SK-N-SH (cell line): ENCODE data around the gene POLR2J. TPM values are rescaled to one million over a fixed set of nuclear protein-coding genes. Genes with fewer than 3 reads are reported as not detected.

Experiments used
- CTCF ChIA-PET: fragments of 300-600, 350-600 bp; formaldehyde crosslinking; extraction: SDS; loops from one replicate; lab custom pipeline; 2021; lab: Yijun Ruan, JAX
- POLR2A ChIA-PET: fragments of 350-600 bp; sonication (Branson Sonifier 250); formaldehyde crosslinking; extraction: SDS; loops from one replicate; lab custom pipeline; 2020; ENCODE audit warnings: antibody characterized with exemption, inconsistent platforms; lab: Yijun Ruan, JAX
- DNase-seq: peaks from one replicate; pipeline ENCODE4 v3.0.0; 2012
- H2AFZ ChIP-seq: fragments of 200-600 bp; sonication (generic); 2 replicates; pipeline ENCODE4 v1.8.1; 2016; ENCODE audit warnings: antibody characterized with exemption, mild to moderate bottlenecking, low read depth
- H3F3A ChIP-seq: fragments of 200-600 bp; sonication (generic); replicated peaks from 2 replicates; pipeline ENCODE3; 2016; ENCODE audit warnings: antibody characterized with exemption, mild to moderate bottlenecking; ENCODE audit not compliant: insufficient read depth
- H3K27ac ChIP-seq, 2 experiments: fragments of 200-500 bp in 1 of 2; fragments of 200-600 bp in 1 of 2; sonication (Bioruptor generic) in 1 of 2; sonication (generic), shearing (Covaris generic) in 1 of 2; 2 replicates each; pipeline versions ENCODE4 v1.5.1 to v1.6.1; 2014 to 2016; ENCODE audit warnings: low read depth in 2 of 2, inconsistent platforms in 1 of 2, low read length in 1 of 2, mild to moderate bottlenecking in 1 of 2, mixed read lengths in 1 of 2
- H3K27me3 ChIP-seq: fragments of 200-600 bp; sonication (generic), shearing (Covaris generic); 2 replicates; pipeline ENCODE4 v1.6.1; 2016; ENCODE audit warnings: mixed run types; ENCODE audit not compliant: insufficient read depth
- H3K36me3 ChIP-seq, 2 experiments: fragments of 200-500 bp in 1 of 2; fragments of 200-600 bp in 1 of 2; sonication (Bioruptor generic) in 1 of 2; sonication (generic) in 1 of 2; replicated peaks in 1 of 2; 2 replicates each; pipeline versions ENCODE3 to v1.5.1; 2014 to 2016; ENCODE audit warnings: low read length in 1 of 2, mild to moderate bottlenecking in 1 of 2; ENCODE audit not compliant: insufficient read depth in 2 of 2, control insufficient read depth in 1 of 2
- H3K4me1 ChIP-seq, 2 experiments: fragments of 200-500 bp in 1 of 2; fragments of 200-600 bp in 1 of 2; sonication (Bioruptor generic) in 1 of 2; sonication (generic), shearing (Covaris generic) in 1 of 2; 2 replicates each; pipeline versions ENCODE4 v1.5.1 to v1.6.1; 2014 to 2016; ENCODE audit warnings: low read depth in 1 of 2, low read length in 1 of 2, mixed run types in 1 of 2; ENCODE audit not compliant: insufficient read depth in 2 of 2, control insufficient read depth in 1 of 2
- H3K4me2 ChIP-seq: fragments of 200-600 bp; sonication (generic), shearing (Covaris generic); 2 replicates; pipeline ENCODE4 v1.6.1; 2017; ENCODE audit warnings: mixed run types
- H3K4me3 ChIP-seq, 2 experiments: fragments of 200-500 bp in 1 of 2; fragments of 200-600 bp in 1 of 2; sonication (Bioruptor generic) in 1 of 2; sonication (generic), shearing (Covaris generic) in 1 of 2; 2 replicates each; pipeline versions ENCODE4 v1.5.1 to v1.8.1; 2014 to 2016; ENCODE audit warnings: low read depth in 2 of 2, inconsistent platforms in 1 of 2, low read length in 1 of 2, mild to moderate bottlenecking in 1 of 2, mixed read lengths in 1 of 2, moderate library complexity in 1 of 2
- H3K79me2 ChIP-seq: fragments of 200-600 bp; sonication (generic); 2 replicates; pipeline ENCODE4 v1.8.1; 2017; ENCODE audit warnings: mild to moderate bottlenecking; ENCODE audit not compliant: insufficient read depth
- H3K9ac ChIP-seq: fragments of 200-600 bp; sonication (generic); 2 replicates; pipeline ENCODE4 v1.6.1; 2017; ENCODE audit warnings: mixed run types
- H3K9me2 ChIP-seq: fragments of 200-600 bp; sonication (generic); 2 replicates; pipeline ENCODE4 v1.6.1; 2017; ENCODE audit warnings: mixed run types
- H3K9me3 ChIP-seq: fragments of 200-600 bp; sonication (generic); 2 replicates; pipeline ENCODE4 v1.6.1; 2017; ENCODE audit warnings: mixed run types, mild to moderate bottlenecking, moderate library complexity
- H4K20me1 ChIP-seq: fragments of 200-600 bp; sonication (generic); 2 replicates; pipeline ENCODE4 v1.6.1; 2017; ENCODE audit warnings: mild to moderate bottlenecking, mixed run types; ENCODE audit not compliant: insufficient read depth
- EZH2phosphoT487 ChIP-seq: fragments of 200-600 bp; sonication (generic); IDR thresholded peaks from 2 replicates; pipeline ENCODE4 v1.6.1; 2017; ENCODE audit warnings: low read depth, mixed run types, mild to moderate bottlenecking, antibody characterized with exemption, moderate library complexity, borderline replicate concordance
- FOSL2 ChIP-seq: IDR thresholded peaks from 2 replicates; pipeline ENCODE4 v1.4.0; 2012; ENCODE audit warnings: low read depth, mild to moderate bottlenecking, moderate library complexity, borderline replicate concordance
- FOXJ3 ChIP-seq: sonication (generic); formaldehyde crosslinking; IDR thresholded peaks from 2 replicates; pipeline ENCODE4 v1.5.1; 2020; ENCODE audit warnings: mild to moderate bottlenecking, missing genetic modification reagents
- FOXM1 ChIP-seq: IDR thresholded peaks from 2 replicates; pipeline ENCODE4 v1.4.0; 2012; ENCODE audit warnings: low read depth, mild to moderate bottlenecking
- GABPA ChIP-seq: IDR thresholded peaks from 2 replicates; pipeline ENCODE4 v1.4.0; 2012; ENCODE audit warnings: low read depth, mild to moderate bottlenecking
- NFIC ChIP-seq: IDR thresholded peaks from 2 replicates; pipeline ENCODE4 v1.4.0; 2012; ENCODE audit warnings: borderline replicate concordance
- NRF1 ChIP-seq: IDR thresholded peaks from 2 replicates; pipeline ENCODE4 v1.6.1; 2012; ENCODE audit warnings: low read depth, mild to moderate bottlenecking, low read length
- RCOR1 ChIP-seq: fragments of 150-350 bp; IDR thresholded peaks from 2 replicates; pipeline ENCODE4 v1.6.1; 2017; ENCODE audit warnings: antibody characterized with exemption, low read length
- SIN3A ChIP-seq: IDR thresholded peaks from 2 replicates; pipeline ENCODE4 v1.6.1; 2012; ENCODE audit warnings: low read depth, mild to moderate bottlenecking, low read length, moderate library complexity, borderline replicate concordance
- SMC3 ChIP-seq: IDR thresholded peaks from 2 replicates; pipeline ENCODE4 v1.6.1; 2012; ENCODE audit warnings: low read depth, low read length, improper control_type of control experiment
- TAF1 ChIP-seq: IDR thresholded peaks from 2 replicates; pipeline ENCODE4 v1.6.1; 2012; ENCODE audit warnings: low read depth, mild to moderate bottlenecking, low read length, moderate library complexity, borderline replicate concordance
- TEAD4 ChIP-seq: IDR thresholded peaks from 2 replicates; pipeline ENCODE4 v1.4.0; 2012; ENCODE audit warnings: mild to moderate bottlenecking, borderline replicate concordance; ENCODE audit not compliant: insufficient read depth
- USF2 ChIP-seq: fragments of 150-350 bp; IDR thresholded peaks from 2 replicates; pipeline ENCODE4 v1.6.1; 2017; ENCODE audit warnings: antibody characterized with exemption, low read length, low read depth, borderline replicate concordance
- WGBS: methylation state at CpG from one replicate; pipeline ENCODE4 v1.1.6; 2017; ENCODE audit warnings: low lambda C conversion rate; 5-methylcytosine and 5-hydroxymethylcytosine counted together
- polyA plus RNA-seq, 3 experiments: library from polyadenylated mRNA; depleted of rRNA; stranded (reverse); fragments of >200 nt; gene quantifications; 2 replicates each; pipeline ENCODE4 v1.2.3, GENCODE V29; 2012
- TF ChIP-seq, protein P1 (sequence below): IDR thresholded peaks from 2 replicates; pipeline ENCODE4 v1.4.0; 2012; ENCODE audit warnings: low read depth, borderline replicate concordance
- TF ChIP-seq, protein P2 (sequence below): IDR thresholded peaks from 2 replicates; pipeline ENCODE4 v1.4.0; 2012; ENCODE audit warnings: low read depth, borderline replicate concordance
- TF ChIP-seq, protein P3 (sequence below): fragments of 150-350 bp; IDR thresholded peaks from 2 replicates; pipeline ENCODE4 v1.6.1; 2016; ENCODE audit warnings: mild to moderate bottlenecking, low read depth, low read length
- TF ChIP-seq, protein P4 (sequence below): IDR thresholded peaks from 2 replicates; pipeline ENCODE4; 2012

POLR2J gene
- polyA plus RNA-seq, 1 of the 3 experiments (the other 2 are of a cell fraction): 299 TPM

DNA sequence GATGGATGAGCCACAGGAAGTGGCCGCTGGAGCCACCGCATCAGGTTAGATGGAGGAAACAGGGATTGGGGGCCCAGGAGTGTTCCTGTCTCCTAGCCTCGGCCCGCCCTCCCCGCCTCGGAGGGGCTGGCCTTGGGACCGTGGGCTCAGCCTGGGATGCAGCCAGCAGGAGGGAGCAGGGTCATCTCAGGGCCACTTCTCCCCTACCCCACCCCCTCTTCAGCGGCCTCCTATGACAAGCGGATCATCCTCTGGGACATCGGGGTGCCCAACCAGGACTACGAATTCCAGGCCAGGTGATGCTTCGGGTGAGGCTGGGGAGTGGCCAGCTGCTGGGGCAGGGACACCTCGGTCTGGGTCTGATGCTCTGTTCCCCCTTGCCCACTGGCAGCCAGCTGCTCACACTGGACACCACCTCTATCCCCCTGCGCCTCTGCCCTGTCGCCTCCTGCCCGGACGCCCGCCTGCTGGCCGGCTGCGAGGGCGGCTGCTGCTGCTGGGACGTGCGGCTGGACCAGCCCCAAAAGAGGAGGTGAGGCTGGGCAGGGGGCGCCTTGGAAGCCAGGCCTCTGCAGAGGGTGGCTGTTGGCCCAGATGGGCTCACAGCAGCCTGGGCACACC, 9.3 kb downstream of the POLR2J start:
- ChIA-PET POLR2A (no interaction called here), CTCF (interaction anchor here (0.6 to 1.4 kb wide), 2 partner anchors 65 to 781 kb away, joined by 3 to 6 read pairs; no protein-coding TSS in a partner anchor)
- H3K36me3 ChIP-seq: peaks cover 33 to 56% of the 10 kb centered on the region in 2 experiments
- no peak overlapping the region for H3K4me3 ChIP-seq
- no peak overlapping the region for H3K27ac ChIP-seq
- 96% methylated on average over 12 of the region's 24 CpGs for WGBS
- H3K9ac ChIP-seq: no peak overlapping the region
- no peaks in the 10 kb centered on the region for H3K27me3 ChIP-seq
- H3K9me2 ChIP-seq: no peaks in the 10 kb centered on the region
- no peak for DNase-seq
- H3K4me2 ChIP-seq: no peak overlapping the region
- TF ChIP-seq SIN3A (no peak), RCOR1 (no peak), EZH2phosphoT487 (no peak), NRF1 (no peak), USF2 (no peak), FOXJ3 (CRISPR knock-in tag) (no peak), SMC3 (no peak), GABPA (no peak), TAF1 (no peak), TEAD4 (no peak), FOXM1 (no peak), FOSL2 (no peak), NFIC (no peak)
- TF ChIP-seq, protein P1, sequence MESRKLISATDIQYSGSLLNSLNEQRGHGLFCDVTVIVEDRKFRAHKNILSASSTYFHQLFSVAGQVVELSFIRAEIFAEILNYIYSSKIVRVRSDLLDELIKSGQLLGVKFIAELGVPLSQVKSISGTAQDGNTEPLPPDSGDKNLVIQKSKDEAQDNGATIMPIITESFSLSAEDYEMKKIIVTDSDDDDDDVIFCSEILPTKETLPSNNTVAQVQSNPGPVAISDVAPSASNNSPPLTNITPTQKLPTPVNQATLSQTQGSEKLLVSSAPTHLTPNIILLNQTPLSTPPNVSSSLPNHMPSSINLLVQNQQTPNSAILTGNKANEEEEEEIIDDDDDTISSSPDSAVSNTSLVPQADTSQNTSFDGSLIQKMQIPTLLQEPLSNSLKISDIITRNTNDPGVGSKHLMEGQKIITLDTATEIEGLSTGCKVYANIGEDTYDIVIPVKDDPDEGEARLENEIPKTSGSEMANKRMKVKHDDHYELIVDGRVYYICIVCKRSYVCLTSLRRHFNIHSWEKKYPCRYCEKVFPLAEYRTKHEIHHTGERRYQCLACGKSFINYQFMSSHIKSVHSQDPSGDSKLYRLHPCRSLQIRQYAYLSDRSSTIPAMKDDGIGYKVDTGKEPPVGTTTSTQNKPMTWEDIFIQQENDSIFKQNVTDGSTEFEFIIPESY: no peak
- TF ChIP-seq, protein P2, sequence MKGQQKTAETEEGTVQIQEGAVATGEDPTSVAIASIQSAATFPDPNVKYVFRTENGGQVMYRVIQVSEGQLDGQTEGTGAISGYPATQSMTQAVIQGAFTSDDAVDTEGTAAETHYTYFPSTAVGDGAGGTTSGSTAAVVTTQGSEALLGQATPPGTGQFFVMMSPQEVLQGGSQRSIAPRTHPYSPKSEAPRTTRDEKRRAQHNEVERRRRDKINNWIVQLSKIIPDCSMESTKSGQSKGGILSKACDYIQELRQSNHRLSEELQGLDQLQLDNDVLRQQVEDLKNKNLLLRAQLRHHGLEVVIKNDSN: no peak
- TF ChIP-seq, protein P3, sequence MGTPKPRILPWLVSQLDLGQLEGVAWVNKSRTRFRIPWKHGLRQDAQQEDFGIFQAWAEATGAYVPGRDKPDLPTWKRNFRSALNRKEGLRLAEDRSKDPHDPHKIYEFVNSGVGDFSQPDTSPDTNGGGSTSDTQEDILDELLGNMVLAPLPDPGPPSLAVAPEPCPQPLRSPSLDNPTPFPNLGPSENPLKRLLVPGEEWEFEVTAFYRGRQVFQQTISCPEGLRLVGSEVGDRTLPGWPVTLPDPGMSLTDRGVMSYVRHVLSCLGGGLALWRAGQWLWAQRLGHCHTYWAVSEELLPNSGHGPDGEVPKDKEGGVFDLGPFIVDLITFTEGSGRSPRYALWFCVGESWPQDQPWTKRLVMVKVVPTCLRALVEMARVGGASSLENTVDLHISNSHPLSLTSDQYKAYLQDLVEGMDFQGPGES: no peak
- TF ChIP-seq, protein P4, sequence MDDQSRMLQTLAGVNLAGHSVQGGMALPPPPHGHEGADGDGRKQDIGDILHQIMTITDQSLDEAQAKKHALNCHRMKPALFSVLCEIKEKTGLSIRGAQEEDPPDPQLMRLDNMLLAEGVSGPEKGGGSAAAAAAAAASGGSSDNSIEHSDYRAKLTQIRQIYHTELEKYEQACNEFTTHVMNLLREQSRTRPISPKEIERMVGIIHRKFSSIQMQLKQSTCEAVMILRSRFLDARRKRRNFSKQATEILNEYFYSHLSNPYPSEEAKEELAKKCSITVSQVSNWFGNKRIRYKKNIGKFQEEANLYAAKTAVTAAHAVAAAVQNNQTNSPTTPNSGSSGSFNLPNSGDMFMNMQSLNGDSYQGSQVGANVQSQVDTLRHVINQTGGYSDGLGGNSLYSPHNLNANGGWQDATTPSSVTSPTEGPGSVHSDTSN: no peak
- peaks cover 16% of the 10 kb centered on the region for H3K79me2 ChIP-seq
- no peaks in the 10 kb centered on the region for H3K9me3 ChIP-seq
- peaks cover 4% of the 10 kb centered on the region; the same call in 1 of the 2 replicates for H4K20me1 ChIP-seq
- H3F3A ChIP-seq: peaks cover 10% of the 10 kb centered on the region
- H2AFZ ChIP-seq: no peak overlapping the region
- H3K4me1 ChIP-seq: peaks cover 5 to 7% of the 10 kb centered on the region in 2 experiments; a peak in 2 of 4 replicates
